ENCODE data around the gene RREB1.

- TF ChIP-seq EZH2phosphoT487 (IDR thresholded peaks at IDR 0.05; ENCODE audit: borderline replicate concordance, low read length), result no peak
- TF ChIP-seq CTCF (IDR thresholded peaks at IDR 0.05; ENCODE audit: low read depth, low read length, poor library complexity, severe bottlenecking), result no peak
These were observed 130.0 kb downstream of the RREB1 start for GRCh38 chr6:7237653-7238188.
